HG02938 (cell line): Measurements from ENCODE around the gene CST3.
"Not testable (repeated sequence)": the region's sequence is repeated elsewhere in the genome, so short reads cannot be mapped to it uniquely, and the experiment has no call there.

Experiments
- ATAC-seq: cut with Tn5 transposase; IDR thresholded peaks from one replicate; pipeline ENCODE4 v1.9.1; 2021; ENCODE audit warnings: mild to moderate bottlenecking, moderate library complexity; ENCODE audit not compliant: unreplicated experiment

CST3 gene

DNA sequence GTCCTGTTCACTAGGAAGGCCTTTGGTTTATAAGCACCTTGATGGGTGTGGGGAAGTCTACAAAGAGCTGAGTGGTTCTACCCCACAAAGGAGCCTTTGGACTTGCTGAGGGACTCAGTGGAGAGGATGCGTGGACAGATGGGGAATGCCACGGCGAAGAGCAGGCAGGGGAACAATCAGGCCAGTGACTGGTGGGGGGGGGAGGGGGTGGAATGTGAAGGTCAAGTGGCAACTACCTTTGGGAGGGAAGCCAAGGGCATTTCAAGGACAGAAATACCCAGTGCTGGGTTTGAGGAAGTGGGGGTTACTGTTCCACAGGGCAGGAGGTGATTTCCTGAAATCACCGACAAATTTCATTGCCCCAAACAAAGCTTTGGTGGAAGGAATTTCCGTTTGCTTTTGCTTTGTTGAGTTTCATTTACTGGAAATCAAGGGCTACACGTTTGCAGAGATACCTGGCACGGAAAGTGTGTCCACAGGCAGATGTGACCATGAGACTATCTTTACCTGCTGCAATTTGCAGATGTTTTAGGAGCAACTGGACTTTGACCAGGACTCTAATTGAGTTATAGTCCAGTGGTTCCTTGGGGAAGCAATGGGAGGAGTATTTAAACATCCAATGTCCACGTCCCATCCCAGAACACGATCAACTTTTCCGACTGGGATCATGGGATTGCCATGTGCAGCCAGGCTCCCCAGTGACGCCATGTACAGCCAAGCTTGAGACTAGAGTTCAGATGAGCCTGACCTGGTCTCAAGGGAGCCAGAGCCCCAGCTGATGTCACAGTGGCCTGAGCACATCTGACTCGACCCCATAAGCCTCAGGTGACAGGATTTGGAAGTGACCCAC, 8.0 kb downstream of the CST3 start:
- ATAC-seq = no peak

DNA sequence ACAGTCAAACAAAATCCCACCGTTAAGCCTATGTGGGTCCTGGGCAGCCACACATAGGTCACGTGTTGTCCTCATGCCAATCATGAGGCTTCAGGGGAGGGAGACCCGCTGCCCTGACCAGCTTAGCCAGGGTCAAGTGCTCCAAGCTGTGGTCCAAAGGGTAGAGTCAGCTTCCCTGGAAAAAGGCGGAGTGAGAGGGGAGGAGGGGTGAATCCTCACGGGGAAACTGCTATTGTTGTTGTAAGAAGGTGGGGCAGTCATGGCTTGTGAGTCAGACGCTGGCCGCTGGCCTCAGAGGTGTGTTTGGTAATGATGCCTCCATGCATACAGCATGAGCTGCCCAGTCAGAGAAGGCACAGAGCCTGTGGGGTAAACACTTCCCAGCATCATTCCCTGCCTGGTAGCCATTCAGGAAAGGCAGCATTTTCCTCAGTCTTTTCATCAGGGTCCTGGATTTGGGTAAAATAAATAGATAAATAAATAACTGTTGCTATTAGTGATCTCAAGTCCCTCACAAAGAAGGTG, 8.7 kb downstream of the CST3 start:
- ATAC-seq = no peak

- no peak for ATAC-seq
Observed at GRCh38 chr20:23628402-23629016, 9.2 kb downstream of the CST3 start.

DNA sequence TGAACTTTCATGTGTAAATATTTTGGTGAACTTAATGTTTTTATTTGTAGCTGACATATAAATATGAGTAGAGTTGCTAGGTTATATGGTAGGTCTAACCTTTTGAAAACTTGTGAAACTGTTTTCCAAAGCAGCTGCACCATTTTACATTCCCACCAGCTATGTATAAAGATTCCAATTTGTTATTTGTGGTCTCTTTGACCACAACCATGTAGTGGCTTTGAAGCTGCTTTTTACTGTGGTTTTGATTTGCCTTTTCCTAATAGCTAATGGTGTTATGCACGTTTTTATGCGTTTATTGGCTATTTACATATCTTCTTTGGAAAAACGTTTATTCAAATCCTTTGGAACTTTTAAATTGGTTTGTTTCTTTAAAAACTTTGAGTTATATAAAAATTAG, 10.3 kb downstream of the CST3 start:
- ATAC-seq = no peak

DNA sequence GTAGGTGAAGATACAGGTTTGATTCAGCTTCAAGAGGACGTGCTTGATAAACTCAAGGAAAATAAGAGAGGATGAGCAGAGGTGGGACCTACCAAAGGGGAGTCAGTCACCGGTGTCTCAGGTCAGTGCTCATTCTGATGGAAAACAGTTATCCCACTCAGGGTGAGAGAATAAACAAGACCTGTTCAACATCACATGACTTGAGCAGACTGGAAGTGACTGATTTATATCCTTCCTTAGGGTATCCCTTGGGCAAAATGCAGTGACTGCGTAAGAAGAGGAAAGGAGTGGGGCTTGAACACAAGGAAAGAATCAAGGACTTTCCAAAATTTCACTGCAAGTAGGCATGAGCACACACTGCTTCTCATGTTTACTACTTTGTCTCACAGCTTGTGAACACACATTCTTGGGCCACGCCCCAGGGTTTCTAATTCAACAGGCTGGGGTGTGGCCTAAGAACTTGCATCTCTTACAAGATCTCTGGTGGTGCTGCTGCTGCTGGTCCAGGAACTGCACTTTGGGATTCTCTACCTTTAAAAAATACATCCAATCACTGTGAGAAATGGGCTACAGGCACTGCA, 11.6 kb downstream of the CST3 start:
- ATAC-seq = no peak

DNA sequence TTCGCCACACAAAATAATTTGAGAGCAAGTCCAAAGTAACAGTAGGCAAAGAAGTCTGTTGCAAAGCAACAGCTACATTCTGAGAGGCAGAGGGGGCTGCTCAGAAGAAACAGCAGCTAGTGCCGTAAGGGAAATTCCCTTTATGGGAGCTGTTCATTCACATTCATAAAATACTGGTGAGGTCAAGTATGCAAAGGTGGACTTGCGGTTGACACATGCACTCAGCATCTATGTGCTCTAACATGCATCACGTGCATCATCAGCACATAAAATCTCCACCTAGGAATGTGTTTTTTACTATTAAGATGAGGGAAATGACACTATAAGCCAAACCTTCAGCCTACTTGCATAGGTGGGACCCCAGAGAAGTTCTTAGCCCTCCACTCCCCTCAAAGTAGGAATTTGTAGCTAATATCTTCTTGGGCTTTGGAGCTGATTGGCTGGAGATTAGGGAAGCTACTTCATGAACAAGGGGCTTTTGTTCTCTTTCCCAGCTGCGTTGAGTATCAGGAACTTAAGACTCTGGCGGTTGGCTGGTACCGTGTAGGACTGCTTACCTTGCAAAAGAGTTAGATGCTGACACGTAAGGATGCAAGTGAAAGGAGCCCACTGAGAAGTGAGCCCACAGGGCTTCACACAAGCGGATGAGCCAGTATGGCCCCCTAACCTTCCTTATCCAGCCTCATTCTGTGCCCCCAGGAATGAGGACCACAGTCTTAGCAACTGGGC, 12.4 kb downstream of the CST3 start:
- ATAC-seq = no peak

- ATAC-seq = no peak
Observed at GRCh38 chr20:23624324-23624691, 13.4 kb downstream of the CST3 start.

- no peak for ATAC-seq
Observed at GRCh38 chr20:23623666-23624323, 14.0 kb downstream of the CST3 start.

- no peak for ATAC-seq
Observed at GRCh38 chr20:23622839-23623343, 14.9 kb downstream of the CST3 start.

DNA sequence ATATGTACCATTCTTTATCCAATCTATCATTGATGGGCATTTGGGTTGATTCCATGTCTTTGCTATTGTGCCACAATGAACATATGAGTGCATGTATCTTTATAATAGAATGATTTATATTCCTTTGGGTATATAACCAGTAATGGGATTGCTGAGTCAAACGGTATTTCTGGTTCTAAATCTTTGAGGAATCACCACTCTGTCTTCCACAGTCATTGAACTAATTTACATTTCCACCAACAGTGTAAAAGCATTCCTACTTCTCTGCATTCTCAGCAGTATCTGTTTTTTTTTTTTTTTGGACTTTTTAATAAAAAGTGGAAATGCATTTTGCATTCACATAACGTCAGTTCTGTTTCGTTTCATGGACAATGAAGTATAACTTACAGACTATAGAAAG, 15.4 kb downstream of the CST3 start:
- not testable (repeated sequence) for ATAC-seq

DNA sequence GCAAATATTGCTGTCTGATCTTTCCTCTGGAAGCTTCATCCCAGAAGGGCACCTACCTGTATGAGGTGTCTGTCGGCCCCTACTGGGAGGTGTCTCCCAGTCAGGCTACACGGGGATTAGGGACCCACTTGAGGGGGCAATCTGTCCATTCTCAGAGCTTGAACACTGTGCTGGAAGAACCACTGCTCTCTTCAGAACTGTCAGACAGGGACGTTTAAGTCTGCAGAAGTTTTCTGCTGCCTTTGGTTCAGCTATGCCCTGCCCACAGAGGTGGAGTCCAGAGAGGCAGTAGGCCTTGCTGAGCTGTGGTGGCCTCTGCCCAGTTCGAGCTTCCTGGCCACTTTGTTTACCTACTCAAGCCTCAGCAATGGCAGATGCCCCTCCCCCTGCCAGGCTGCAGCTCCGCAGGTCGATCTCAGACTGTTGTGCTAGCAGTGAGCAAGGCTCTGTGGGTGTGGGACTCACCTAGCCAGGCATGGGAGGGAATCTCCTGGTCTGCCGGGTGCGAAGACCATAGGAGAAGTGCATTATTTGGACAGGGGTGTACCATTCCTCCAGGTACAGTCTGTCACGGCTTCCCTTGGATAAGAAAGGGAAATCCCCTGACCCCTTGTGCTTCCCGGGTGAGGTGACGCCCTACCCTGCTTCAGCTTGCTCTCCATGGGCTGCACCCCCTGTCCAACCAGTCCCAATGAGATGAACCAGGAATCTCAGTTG, 16.9 kb downstream of the CST3 start:
- ATAC-seq = not testable (repeated sequence)

DNA sequence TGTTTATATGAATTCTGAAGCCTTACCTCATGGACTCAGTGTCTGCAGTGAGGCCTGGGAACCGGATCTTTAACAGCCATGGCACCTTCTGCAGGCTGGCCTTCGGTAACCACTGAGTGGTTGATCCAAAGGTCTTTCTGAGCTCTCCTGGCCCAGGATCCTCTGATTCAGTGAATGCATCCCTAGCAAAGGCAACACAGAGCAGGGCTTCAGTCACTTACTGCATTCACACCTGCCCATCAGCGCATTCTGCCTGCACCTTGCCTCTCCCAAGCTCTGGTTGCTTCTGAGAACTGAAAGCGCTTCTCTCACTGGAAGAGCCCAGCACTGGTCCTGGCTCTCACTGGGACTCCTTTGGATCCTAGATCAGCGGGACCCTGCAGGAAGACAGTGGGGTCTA, 23.6 kb downstream of the CST3 start:
- no peak for ATAC-seq

- ATAC-seq = no peak
Observed at GRCh38 chr20:23613676-23614075, 24.1 kb downstream of the CST3 start.

DNA sequence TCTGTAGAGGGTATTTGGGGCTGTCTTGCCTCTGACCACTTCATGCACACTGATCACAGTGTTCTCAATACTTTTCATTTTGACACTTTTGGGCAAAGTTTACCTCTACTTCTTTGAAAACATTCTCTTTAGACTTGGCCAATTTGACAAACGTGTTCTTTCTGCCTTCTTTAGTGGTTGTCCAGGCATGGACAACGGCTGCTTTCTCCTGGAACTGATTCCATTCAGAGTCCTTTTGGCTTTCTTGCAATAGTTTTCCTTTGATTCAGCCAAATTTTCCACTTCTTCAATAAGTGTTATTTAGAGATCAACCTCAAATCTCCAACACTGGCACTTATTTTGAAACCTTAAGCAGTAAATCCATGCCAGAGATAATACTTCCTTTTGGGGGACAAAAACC, 25.4 kb downstream of the CST3 start:
- no peak for ATAC-seq

- no peak for ATAC-seq
Observed at GRCh38 chr20:23609486-23610109, 28.2 kb downstream of the CST3 start.

DNA sequence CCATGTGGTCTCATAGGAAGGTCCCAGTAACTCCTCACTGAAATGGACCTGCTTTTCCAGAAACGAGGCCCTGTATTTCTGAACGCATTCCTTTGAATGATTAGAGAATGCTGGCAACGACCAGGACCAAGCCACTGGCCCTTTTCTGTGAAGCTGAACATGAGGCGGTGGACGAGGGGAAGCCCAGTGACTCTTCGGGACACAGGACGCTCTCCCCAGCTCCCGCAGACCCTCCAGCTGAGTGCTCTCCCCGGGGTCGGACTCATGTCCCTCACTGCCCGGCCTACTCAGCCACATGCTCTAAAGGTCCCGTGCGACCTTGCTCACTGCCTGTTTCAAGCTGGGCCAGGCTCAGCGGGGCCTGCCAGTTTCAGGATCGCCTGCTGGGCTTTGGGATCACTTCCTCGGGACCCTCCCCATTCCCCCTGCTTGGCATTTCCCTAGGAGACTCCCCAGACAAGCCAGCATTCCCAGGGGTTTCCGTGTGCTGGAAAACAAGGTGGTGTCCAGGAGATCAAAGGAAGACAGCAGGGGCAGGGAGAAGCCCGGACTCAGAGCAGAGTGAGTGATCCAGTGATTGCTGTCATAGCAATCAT, 29.4 kb downstream of the CST3 start:
- ATAC-seq = no peak

GRCh38 chr20:23607497-23608245, 30.1 kb downstream of the CST3 start:
- no peak for ATAC-seq

DNA sequence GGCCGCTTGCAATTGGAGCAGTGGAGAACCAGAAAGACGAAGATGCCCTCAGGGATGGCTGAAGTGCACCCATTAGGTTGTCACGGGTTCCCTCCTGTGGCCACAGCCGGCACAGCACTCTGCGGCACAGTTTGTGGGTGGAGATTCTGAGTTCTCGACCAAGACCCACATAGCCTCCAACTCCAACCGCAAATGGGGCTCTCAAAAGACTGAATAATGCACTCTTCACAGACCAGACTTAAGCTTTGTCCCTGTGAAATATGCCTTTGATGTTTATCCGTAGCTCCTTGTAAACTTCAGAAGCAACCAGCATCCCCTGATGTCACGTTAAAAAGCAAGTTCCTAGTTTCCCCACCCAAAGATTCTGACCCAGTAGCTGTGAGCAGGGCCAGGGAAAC, 31.1 kb downstream of the CST3 start:
- ATAC-seq = peak; percentile 82
